ENCODE measurements around the gene DNAAF5. TPM values are rescaled to one million over a fixed set of nuclear protein-coding genes. Genes with fewer than 3 reads are reported as not detected.

Gene DNAAF5
- polyA plus RNA-seq, 1 of the 3 experiments (the other 2 are of a cell fraction), result 58.5 TPM

DNA sequence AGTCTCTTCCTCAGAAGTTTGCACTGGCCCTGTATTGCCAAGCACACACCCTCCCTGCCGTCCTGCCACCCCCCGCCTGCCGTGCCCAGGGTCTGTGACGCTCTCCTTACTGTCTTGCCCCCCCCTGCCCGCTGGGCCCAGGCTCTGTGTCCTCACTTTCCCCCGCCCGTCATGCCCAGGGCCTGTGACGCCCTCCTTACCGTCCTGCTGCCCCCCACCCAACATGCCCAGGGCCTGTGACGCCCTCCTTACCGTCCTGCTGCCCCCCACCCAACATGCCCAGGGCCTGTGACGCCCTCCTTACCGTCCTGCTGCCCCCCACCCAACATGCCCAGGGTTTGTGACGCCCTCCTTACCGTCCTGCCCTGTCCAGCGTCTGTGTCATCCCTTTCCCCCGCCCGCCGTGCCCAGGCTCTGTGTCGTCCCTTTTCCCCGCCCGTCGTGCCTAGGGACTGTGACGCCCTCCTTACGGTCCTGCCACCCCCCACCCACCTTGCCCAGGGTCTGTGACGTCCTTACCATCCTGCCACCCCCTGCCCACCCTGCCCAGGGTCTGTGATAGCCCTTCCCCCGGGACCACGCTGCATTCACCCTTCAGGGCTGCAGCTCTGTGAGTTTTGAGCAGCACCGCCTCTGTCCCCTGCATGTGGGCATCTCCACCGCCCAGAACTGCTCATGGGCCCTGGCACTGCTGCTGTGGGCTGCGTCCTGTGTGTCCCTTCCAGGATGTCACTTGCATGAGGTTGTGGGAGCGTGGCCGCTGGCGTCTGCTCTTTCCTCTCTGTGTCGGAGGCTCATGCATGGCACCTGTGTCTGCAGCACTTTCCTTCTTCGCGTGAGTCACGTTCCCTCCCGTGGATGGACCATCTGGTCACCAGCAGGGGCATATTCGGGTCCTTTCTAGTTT lies 19.9 kb downstream of the DNAAF5 start (continued):
- TF ChIP-seq, protein P1, sequence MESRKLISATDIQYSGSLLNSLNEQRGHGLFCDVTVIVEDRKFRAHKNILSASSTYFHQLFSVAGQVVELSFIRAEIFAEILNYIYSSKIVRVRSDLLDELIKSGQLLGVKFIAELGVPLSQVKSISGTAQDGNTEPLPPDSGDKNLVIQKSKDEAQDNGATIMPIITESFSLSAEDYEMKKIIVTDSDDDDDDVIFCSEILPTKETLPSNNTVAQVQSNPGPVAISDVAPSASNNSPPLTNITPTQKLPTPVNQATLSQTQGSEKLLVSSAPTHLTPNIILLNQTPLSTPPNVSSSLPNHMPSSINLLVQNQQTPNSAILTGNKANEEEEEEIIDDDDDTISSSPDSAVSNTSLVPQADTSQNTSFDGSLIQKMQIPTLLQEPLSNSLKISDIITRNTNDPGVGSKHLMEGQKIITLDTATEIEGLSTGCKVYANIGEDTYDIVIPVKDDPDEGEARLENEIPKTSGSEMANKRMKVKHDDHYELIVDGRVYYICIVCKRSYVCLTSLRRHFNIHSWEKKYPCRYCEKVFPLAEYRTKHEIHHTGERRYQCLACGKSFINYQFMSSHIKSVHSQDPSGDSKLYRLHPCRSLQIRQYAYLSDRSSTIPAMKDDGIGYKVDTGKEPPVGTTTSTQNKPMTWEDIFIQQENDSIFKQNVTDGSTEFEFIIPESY (IDR thresholded peaks at IDR 0.05; ENCODE audit: borderline replicate concordance, low read depth), result no peak
- TF ChIP-seq EP300 (IDR thresholded peaks at IDR 0.05; ENCODE audit: borderline replicate concordance in 1 of 2, low read depth in 1 of 2, low read length in 1 of 2) (no peak), USF1 (IDR thresholded peaks at IDR 0.05; ENCODE audit: borderline replicate concordance, low read depth) (no peak), GATA2 (CRISPR knock-in tag; IDR thresholded peaks at IDR 0.05) (no peak)

- H3K9me3 ChIP-seq, result no peaks in the 10 kb centered on the region
- H2AFZ ChIP-seq (ENCODE audit: low read depth), result no peak overlapping the region
- WGBS (ENCODE audit: low lambda C conversion rate), result 95% methylated on average over 12 of the region's 12 CpGs
- H3K9ac ChIP-seq, result no peak overlapping the region
- H3K79me2 ChIP-seq (ENCODE audit: insufficient read depth), result peaks cover 42% of the 10 kb centered on the region
- ChIA-PET CTCF (no interaction called here), POLR2A (no interaction called here)
- H4K20me1 ChIP-seq (ENCODE audit: insufficient read depth), result peaks cover 12% of the 10 kb centered on the region; the same call in 1 of the 2 replicates
- peaks cover 10% of the 10 kb centered on the region for H3F3A ChIP-seq (replicated peaks; ENCODE audit: insufficient read depth)
- no peak overlapping the region for H3K4me3 ChIP-seq (ENCODE audit: low read depth in 2 of 2, low read length in 1 of 2)
- DNase-seq, result no peak
- no peak overlapping the region for H3K27ac ChIP-seq (ENCODE audit: low read depth in 2 of 2, low read length in 1 of 2)
- H3K9me2 ChIP-seq, result no peaks in the 10 kb centered on the region
- H3K4me1 ChIP-seq (ENCODE audit: control insufficient read depth in 1 of 2, insufficient read depth in 2 of 2, low read depth in 1 of 2, low read length in 1 of 2), result peaks cover 0 to 21% of the 10 kb centered on the region in 2 experiments; a peak in 2 of 4 replicates
- no peak overlapping the region for H3K4me2 ChIP-seq
- no peaks in the 10 kb centered on the region for H3K27me3 ChIP-seq (ENCODE audit: insufficient read depth)
- H3K36me3 ChIP-seq (replicated peaks in 1 of 2; ENCODE audit: control insufficient read depth in 1 of 2, insufficient read depth in 2 of 2, low read length in 1 of 2), result peaks cover 25 to 30% of the 10 kb centered on the region in 2 experiments
- TF ChIP-seq MEF2A (IDR thresholded peaks at IDR 0.05; ENCODE audit: borderline replicate concordance, low read depth) (no peak), GABPA (IDR thresholded peaks at IDR 0.05; ENCODE audit: low read depth) (no peak), GATA2 (CRISPR knock-in tag; IDR thresholded peaks at IDR 0.05) (no peak), ELF1 (IDR thresholded peaks at IDR 0.05) (no peak), RAD21 (IDR thresholded peaks at IDR 0.05; ENCODE audit: low read length) (no peak), IRF3 (IDR thresholded peaks at IDR 0.05; ENCODE audit: low read depth, low read length) (no peak), RCOR1 (IDR thresholded peaks at IDR 0.05; ENCODE audit: low read length) (no peak), RFX5 (IDR thresholded peaks at IDR 0.05; ENCODE audit: low read length) (no peak), MXI1 (IDR thresholded peaks at IDR 0.05; ENCODE audit: low read depth, low read length) (no peak), SIN3A (IDR thresholded peaks at IDR 0.05; ENCODE audit: borderline replicate concordance, low read depth, low read length) (no peak), CHD2 (IDR thresholded peaks at IDR 0.05; ENCODE audit: low read length, partially characterized antibody) (no peak), TAF1 (IDR thresholded peaks at IDR 0.05; ENCODE audit: borderline replicate concordance, low read depth, low read length) (no peak), YY1 (IDR thresholded peaks at IDR 0.05; ENCODE audit: low read depth) (no peak)
- TF ChIP-seq, protein P2, sequence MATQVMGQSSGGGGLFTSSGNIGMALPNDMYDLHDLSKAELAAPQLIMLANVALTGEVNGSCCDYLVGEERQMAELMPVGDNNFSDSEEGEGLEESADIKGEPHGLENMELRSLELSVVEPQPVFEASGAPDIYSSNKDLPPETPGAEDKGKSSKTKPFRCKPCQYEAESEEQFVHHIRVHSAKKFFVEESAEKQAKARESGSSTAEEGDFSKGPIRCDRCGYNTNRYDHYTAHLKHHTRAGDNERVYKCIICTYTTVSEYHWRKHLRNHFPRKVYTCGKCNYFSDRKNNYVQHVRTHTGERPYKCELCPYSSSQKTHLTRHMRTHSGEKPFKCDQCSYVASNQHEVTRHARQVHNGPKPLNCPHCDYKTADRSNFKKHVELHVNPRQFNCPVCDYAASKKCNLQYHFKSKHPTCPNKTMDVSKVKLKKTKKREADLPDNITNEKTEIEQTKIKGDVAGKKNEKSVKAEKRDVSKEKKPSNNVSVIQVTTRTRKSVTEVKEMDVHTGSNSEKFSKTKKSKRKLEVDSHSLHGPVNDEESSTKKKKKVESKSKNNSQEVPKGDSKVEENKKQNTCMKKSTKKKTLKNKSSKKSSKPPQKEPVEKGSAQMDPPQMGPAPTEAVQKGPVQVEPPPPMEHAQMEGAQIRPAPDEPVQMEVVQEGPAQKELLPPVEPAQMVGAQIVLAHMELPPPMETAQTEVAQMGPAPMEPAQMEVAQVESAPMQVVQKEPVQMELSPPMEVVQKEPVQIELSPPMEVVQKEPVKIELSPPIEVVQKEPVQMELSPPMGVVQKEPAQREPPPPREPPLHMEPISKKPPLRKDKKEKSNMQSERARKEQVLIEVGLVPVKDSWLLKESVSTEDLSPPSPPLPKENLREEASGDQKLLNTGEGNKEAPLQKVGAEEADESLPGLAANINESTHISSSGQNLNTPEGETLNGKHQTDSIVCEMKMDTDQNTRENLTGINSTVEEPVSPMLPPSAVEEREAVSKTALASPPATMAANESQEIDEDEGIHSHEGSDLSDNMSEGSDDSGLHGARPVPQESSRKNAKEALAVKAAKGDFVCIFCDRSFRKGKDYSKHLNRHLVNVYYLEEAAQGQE (IDR thresholded peaks at IDR 0.05; ENCODE audit: low read depth, low read length), result no peak
- TF ChIP-seq, protein P3, sequence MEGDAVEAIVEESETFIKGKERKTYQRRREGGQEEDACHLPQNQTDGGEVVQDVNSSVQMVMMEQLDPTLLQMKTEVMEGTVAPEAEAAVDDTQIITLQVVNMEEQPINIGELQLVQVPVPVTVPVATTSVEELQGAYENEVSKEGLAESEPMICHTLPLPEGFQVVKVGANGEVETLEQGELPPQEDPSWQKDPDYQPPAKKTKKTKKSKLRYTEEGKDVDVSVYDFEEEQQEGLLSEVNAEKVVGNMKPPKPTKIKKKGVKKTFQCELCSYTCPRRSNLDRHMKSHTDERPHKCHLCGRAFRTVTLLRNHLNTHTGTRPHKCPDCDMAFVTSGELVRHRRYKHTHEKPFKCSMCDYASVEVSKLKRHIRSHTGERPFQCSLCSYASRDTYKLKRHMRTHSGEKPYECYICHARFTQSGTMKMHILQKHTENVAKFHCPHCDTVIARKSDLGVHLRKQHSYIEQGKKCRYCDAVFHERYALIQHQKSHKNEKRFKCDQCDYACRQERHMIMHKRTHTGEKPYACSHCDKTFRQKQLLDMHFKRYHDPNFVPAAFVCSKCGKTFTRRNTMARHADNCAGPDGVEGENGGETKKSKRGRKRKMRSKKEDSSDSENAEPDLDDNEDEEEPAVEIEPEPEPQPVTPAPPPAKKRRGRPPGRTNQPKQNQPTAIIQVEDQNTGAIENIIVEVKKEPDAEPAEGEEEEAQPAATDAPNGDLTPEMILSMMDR (IDR thresholded peaks at IDR 0.05), result no peak
- TF ChIP-seq, protein P4, sequence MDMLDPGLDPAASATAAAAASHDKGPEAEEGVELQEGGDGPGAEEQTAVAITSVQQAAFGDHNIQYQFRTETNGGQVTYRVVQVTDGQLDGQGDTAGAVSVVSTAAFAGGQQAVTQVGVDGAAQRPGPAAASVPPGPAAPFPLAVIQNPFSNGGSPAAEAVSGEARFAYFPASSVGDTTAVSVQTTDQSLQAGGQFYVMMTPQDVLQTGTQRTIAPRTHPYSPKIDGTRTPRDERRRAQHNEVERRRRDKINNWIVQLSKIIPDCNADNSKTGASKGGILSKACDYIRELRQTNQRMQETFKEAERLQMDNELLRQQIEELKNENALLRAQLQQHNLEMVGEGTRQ (IDR thresholded peaks at IDR 0.05; ENCODE audit: borderline replicate concordance, low read depth, low read length), result no peak
These were observed 20.7 kb downstream of the DNAAF5 start for GRCh38 chr7:747186-747585.
